ENCODE measurements around the gene TMEFF2.
A peak's percentile ranks its signal among the peaks of the same experiment; 100 is the strongest.

GRCh38 chr2:192194866-192195547, at the start of gene TMEFF2:
- TF ChIP-seq, protein P1, sequence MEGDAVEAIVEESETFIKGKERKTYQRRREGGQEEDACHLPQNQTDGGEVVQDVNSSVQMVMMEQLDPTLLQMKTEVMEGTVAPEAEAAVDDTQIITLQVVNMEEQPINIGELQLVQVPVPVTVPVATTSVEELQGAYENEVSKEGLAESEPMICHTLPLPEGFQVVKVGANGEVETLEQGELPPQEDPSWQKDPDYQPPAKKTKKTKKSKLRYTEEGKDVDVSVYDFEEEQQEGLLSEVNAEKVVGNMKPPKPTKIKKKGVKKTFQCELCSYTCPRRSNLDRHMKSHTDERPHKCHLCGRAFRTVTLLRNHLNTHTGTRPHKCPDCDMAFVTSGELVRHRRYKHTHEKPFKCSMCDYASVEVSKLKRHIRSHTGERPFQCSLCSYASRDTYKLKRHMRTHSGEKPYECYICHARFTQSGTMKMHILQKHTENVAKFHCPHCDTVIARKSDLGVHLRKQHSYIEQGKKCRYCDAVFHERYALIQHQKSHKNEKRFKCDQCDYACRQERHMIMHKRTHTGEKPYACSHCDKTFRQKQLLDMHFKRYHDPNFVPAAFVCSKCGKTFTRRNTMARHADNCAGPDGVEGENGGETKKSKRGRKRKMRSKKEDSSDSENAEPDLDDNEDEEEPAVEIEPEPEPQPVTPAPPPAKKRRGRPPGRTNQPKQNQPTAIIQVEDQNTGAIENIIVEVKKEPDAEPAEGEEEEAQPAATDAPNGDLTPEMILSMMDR (IDR thresholded peaks at IDR 0.05 in 8 of 11, conservative IDR thresholded peaks at IDR 0.05 in 3 of 11): peak in 1 of 11 experiments; percentile 21
- TF ChIP-seq POLR2A (IDR thresholded peaks at IDR 0.05): no peak

Measured in spleen (tissue), 7 donors.